B cell (primary cell): ENCODE results near the gene SETD6. TPM values are rescaled to one million over a fixed set of nuclear protein-coding genes. Genes with fewer than 3 reads are reported as not detected.

Source experiments
- ATAC-seq: fragments of 200-7000 bp; cut with Tn5 transposase; one replicate; pipeline ENCODE4 v1.10.0; 2021; ENCODE audit warnings: low read depth, mild to moderate bottlenecking, moderate number of reproducible peaks, moderate library complexity
- CTCF ChIA-PET: fragments of 350-600 bp; sonication (Branson Sonifier 250); formaldehyde crosslinking; loops from one replicate; lab custom pipeline; 2021; ENCODE audit warnings: antibody characterized with exemption, inconsistent platforms; lab: Charles Lee
- POLR2A ChIA-PET: fragments of 350-600 bp; sonication (Branson Sonifier 250); formaldehyde crosslinking; loops from one replicate; lab custom pipeline; 2021; ENCODE audit warnings: antibody characterized with exemption; lab: Charles Lee
- DNase-seq: peaks from one replicate; pipeline ENCODE4 v3.0.0; 2013
- H2AFZ ChIP-seq: 2 replicates; pipeline ENCODE4 v1.6.1; 2012; ENCODE audit warnings: mild to moderate bottlenecking, low read depth, low read length; ENCODE audit not compliant: insufficient read depth, poor library complexity, severe bottlenecking
- H3K27ac ChIP-seq, 2 donors: 1 replicate in 1 of 2; 2 replicates in 1 of 2; pipeline ENCODE4 v1.5.1; 2012 to 2013; ENCODE audit warnings: low read length in 2 of 2, mild to moderate bottlenecking in 2 of 2, moderate library complexity in 1 of 2
- H3K27me3 ChIP-seq, 4 experiments: fragments of 200-600 bp in 1 of 4; sonication (generic) in 1 of 4; replicated peaks in 1 of 4; 1 replicate in 2 of 4; 2 replicates in 2 of 4; pipeline versions ENCODE4 v1.6.1 to v1.7.0; 2013 to 2016; ENCODE audit warnings: low read length in 3 of 4, mild to moderate bottlenecking in 2 of 4, mixed read lengths in 1 of 4, moderate library complexity in 1 of 4; ENCODE audit not compliant: insufficient read depth in 4 of 4, control insufficient read depth in 3 of 4; ENCODE audit errors: control extremely low read depth in 1 of 4
- H3K36me3 ChIP-seq, 2 experiments: replicated peaks in 1 of 2; 1 replicate in 1 of 2; 2 replicates in 1 of 2; pipeline versions ENCODE4 v1.6.1 to v1.7.1; 2013; ENCODE audit warnings: low read length in 1 of 2; ENCODE audit not compliant: insufficient read depth in 2 of 2, control insufficient read depth in 1 of 2; ENCODE audit errors: control extremely low read depth in 1 of 2, extremely low read depth in 1 of 2
- H3K4me1 ChIP-seq, 2 donors: fragments of 200-600 bp in 1 of 2; sonication (generic) in 1 of 2; 1 replicate in 1 of 2; 2 replicates in 1 of 2; pipeline versions ENCODE4 v1.5.1 to v1.6.1; 2013 to 2017; ENCODE audit warnings: low read length in 2 of 2; ENCODE audit not compliant: control insufficient read depth in 2 of 2, insufficient read depth in 2 of 2
- H3K4me2 ChIP-seq: replicated peaks from 2 replicates; pipeline ENCODE3; 2012; ENCODE audit warnings: mild to moderate bottlenecking, low read depth, low read length; ENCODE audit not compliant: poor library complexity, severe bottlenecking
- H3K4me3 ChIP-seq, 5 experiments: fragments of 200-600 bp in 1 of 5; sonication (generic) in 1 of 5; 1 replicate in 3 of 5; 2 replicates in 2 of 5; pipeline versions ENCODE4 v1.5.1 to v1.7.0; 2011 to 2016; ENCODE audit warnings: low read length in 4 of 5, mild to moderate bottlenecking in 4 of 5, low read depth in 2 of 5, control low read depth in 1 of 5, moderate library complexity in 1 of 5; ENCODE audit not compliant: insufficient read depth in 1 of 5; ENCODE audit errors: control extremely low read depth in 1 of 5, extremely low read depth in 1 of 5
- H3K79me2 ChIP-seq: fragments of 200-600 bp; sonication (generic); one replicate; pipeline ENCODE4 v1.6.0; 2016; ENCODE audit warnings: low read length; ENCODE audit not compliant: control insufficient read depth, insufficient read depth
- H3K9ac ChIP-seq: fragments of 200-600 bp; sonication (generic); 2 replicates; pipeline ENCODE4 v1.6.1; 2017; ENCODE audit warnings: mild to moderate bottlenecking, low read length, moderate library complexity
- H3K9me3 ChIP-seq, 3 donors: one replicate each; pipeline versions ENCODE4 v1.6.1 to v1.7.1; 2013; ENCODE audit warnings: low read length in 2 of 3; ENCODE audit not compliant: control insufficient read depth in 2 of 3, insufficient read depth in 1 of 3; ENCODE audit errors: control extremely low read depth in 1 of 3
- H4K20me1 ChIP-seq: 2 replicates; pipeline ENCODE4 v1.6.0; 2012; ENCODE audit warnings: mild to moderate bottlenecking, low read length; ENCODE audit not compliant: insufficient read depth, control insufficient read depth, poor library complexity, severe bottlenecking
- H3K27ac Mint-ChIP-seq: one replicate; pipeline ENCODE4 v1.8.0; 2021; ENCODE audit warnings: mixed read lengths
- H3K27me3 Mint-ChIP-seq: one replicate; pipeline ENCODE4 v1.8.0; 2021; ENCODE audit warnings: mixed read lengths
- H3K4me1 Mint-ChIP-seq: one replicate; pipeline ENCODE4 v1.8.0; 2021; ENCODE audit warnings: mixed read lengths
- H3K4me3 Mint-ChIP-seq: one replicate; pipeline ENCODE4 v1.8.0; 2021; ENCODE audit warnings: mixed read lengths
- H3K9me3 Mint-ChIP-seq: one replicate; pipeline ENCODE4 v1.8.0; 2022; ENCODE audit warnings: mixed read lengths; ENCODE audit not compliant: insufficient read depth
- CTCF ChIP-seq: fragments of 200-600 bp; IDR thresholded peaks from one replicate; pipeline ENCODE4 v1.8.0; 2022; ENCODE audit warnings: antibody characterized with exemption, mild to moderate bottlenecking
- EZH2 ChIP-seq: IDR thresholded peaks from 2 replicates; pipeline ENCODE4 v1.6.1; 2012; ENCODE audit warnings: borderline replicate concordance, low read depth, mild to moderate bottlenecking, moderate library complexity, low read length; ENCODE audit not compliant: insufficient read depth, poor library complexity, severe bottlenecking
- WGBS: methylation state at CpG from one replicate; pipeline ENCODE4 v1.1.5; 2013; ENCODE audit warnings: missing lambda C conversion rate; ENCODE audit not compliant: insufficient coverage; 5-methylcytosine and 5-hydroxymethylcytosine counted together
- intact Hi-C: fragments of 100-400 bp; cut with micrococcal nuclease; formaldehyde crosslinking; loops from one replicate; pipeline ENCODE4 v1.10.0; 2022
- polyA plus RNA-seq: library from polyadenylated mRNA; depleted of rRNA; stranded (reverse); fragments of >200 nt; gene quantifications from 2 replicates; pipeline ENCODE4 v1.2.3, GENCODE V29; 2012
- total RNA-seq, 2 donors: library from RNA; stranded (reverse); fragments of 120-200 nt in 1 of 2; gene quantifications; 1 replicate in 1 of 2; 2 replicates in 1 of 2; pipeline versions ENCODE4 v1.2.3 to v1.2.4, GENCODE V29; 2013 to 2022

Gene SETD6
- total and polyA plus RNA-seq, 2 donors (not counting 1 experiment from before 2014, with no cell fraction given) = 24.2 to 37.4 TPM

- Mint-ChIP-seq H3K4me1 (no peaks in the 10 kb centered on the region), H3K27ac (no peak overlapping the region), H3K27me3 (peaks cover 5% of the 10 kb centered on the region), H3K9me3 (no peaks in the 10 kb centered on the region), H3K4me3 (no peak overlapping the region)
- TF ChIP-seq CTCF (no peak), EZH2 (no peak)
- no peaks in the 10 kb centered on the region for H4K20me1 ChIP-seq
- no peak overlapping the region for H3K4me2 ChIP-seq
- H3K4me1 ChIP-seq = no peaks in the 10 kb centered on the region
- POLR2A ChIA-PET = no interaction called here
- no peak overlapping the region for H3K27ac ChIP-seq
- no peaks in the 10 kb centered on the region for H3K9me3 ChIP-seq
- intact Hi-C loops = loop anchor here (10.0 kb wide), 2 partner anchors 273 to 457 kb away; partner anchors contain the start of gene MMP15
- H3K79me2 ChIP-seq = no peaks in the 10 kb centered on the region
- DNase-seq (no peak), ATAC-seq (no peak)
- CTCF ChIA-PET = no interaction called here
- no peak overlapping the region for H3K4me3 ChIP-seq
- no peaks in the 10 kb centered on the region for H3K36me3 ChIP-seq
- no peak overlapping the region for H2AFZ ChIP-seq
- H3K9ac ChIP-seq = no peak overlapping the region
- no peaks in the 10 kb centered on the region for H3K27me3 ChIP-seq
- 78% methylated on average over 5 of the region's 8 CpGs for WGBS
Measured at GRCh38 chr16:58481931-58482330, 33.4 kb upstream of the SETD6 start.

- no peak for ATAC-seq
- WGBS = 63% methylated on average over 5 of the region's 11 CpGs
- Histone ChIP-seq H2AFZ (no peak overlapping the region), H3K36me3 (no peaks in the 10 kb centered on the region), H3K9me3 (no peaks in the 10 kb centered on the region), H3K4me1 (peaks cover 3 to 7% of the 10 kb centered on the region in 2 donors), H3K27ac (no peak overlapping the region), H3K79me2 (no peaks in the 10 kb centered on the region), H3K4me2 (no peak overlapping the region), H3K9ac (no peak overlapping the region), H3K4me3 (no peak overlapping the region), H3K27me3 (peaks cover 0 to 5% (median 0%) of the 10 kb centered on the region in 4 experiments), H4K20me1 (no peaks in the 10 kb centered on the region)
- H3K9me3 Mint-ChIP-seq = no peaks in the 10 kb centered on the region
- peaks cover 3% of the 10 kb centered on the region for H3K4me1 Mint-ChIP-seq
- POLR2A ChIA-PET = no interaction called here
- DNase-seq = no peak
- peaks cover 11% of the 10 kb centered on the region for H3K27me3 Mint-ChIP-seq
- H3K4me3 Mint-ChIP-seq = no peak overlapping the region
- CTCF ChIA-PET = interaction anchor here (0.7 to 7.9 kb wide), 6 partner anchors 10 to 312 kb away, joined by 3 to 199 read pairs (median 4); no protein-coding TSS in a partner anchor
- no peak for TF ChIP-seq CTCF
- TF ChIP-seq EZH2 = no peak
- intact Hi-C loops = loop anchor here (10.0 kb wide), 2 partner anchors 269 to 461 kb away; partner anchors contain the start of gene MMP15
- H3K27ac Mint-ChIP-seq = no peak overlapping the region
Measured at GRCh38 chr16:58485184-58485887, 30.0 kb upstream of the SETD6 start.
